Suppressor macrophage treated with lipopolysaccharide for 4 hours (primary cell): Measurements from ENCODE around the gene CBX3.
"Not testable (repeated sequence)": the region's sequence is repeated elsewhere in the genome, so short reads cannot be mapped to it uniquely, and the experiment has no call there.

Source experiments
- DNase-seq: peaks from one replicate; pipeline ENCODE4 v3.0.0-alpha.2; 2020

CBX3 gene

GRCh38 chr7:26201247-26202018 lies at the start of gene CBX3:
Gene CBX3, plus strand, starts transcription at chr7:26201745. Its CDS starts 1,254 bp downstream, at chr7:26202999.
- peak; percentile 91 for DNase-seq

DNA sequence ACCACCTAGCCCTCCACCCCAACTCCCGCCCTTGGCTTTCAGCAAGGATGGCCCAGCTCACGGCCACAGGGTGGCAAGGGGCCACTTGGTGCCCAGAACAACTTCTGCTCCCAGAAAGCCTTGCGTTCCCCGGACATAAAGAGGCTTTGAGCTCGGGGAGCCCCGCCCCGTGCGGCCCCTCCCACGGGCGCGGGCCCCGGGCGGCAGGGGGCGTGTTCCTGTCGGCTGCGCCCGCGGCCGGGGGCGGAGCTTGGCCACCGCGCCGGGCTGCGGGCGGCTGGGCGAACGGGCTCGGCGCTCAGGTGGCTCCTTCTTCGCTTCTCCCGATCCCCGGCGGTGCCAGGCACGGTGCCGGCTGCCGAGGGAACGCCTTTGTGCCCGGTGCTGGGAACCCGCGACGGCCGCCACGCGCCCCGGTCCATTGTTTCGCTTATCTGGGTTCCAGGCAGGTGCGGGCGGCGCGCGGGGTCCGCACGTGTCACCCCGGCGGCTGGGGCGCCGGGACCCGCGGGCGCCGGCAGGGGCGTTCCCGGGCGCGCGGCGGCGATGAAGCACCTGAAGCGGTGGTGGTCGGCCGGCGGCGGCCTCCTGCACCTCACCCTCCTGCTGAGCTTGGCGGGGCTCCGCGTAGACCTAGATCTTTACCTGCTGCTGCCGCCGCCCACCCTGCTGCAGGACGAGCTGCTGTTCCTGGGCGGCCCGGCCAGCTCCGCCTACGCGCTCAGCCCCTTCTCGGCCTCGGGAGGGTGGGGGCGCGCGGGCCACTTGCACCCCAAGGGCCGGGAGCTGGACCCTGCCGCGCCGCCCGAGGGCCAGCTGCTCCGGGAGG lies 49.4 kb upstream of the CBX3 start, which contains the start of gene NFE2L3:
TSS of gene NFE2L3 (plus strand) at position 246 of the 829 bp plus-strand sequence. CDS start at position 547, 301 bp downstream.
- DNase-seq, result peak; percentile 92

DNA sequence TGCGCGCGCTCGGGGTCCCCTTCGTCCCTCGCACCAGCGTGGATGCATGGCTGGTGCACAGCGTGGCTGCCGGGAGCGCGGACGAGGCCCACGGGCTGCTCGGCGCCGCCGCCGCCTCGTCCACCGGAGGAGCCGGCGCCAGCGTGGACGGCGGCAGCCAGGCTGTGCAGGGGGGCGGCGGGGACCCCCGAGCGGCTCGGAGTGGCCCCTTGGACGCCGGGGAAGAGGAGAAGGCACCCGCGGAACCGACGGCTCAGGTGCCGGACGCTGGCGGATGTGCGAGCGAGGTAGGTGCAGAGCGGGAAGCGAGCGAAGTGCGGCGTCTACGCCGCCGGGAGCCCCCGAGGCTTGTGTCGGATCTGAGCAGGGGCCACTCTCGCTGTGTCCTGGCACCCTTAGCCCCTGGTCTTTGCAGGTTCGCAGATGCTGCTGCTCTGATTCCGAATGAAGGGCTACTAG lies 48.7 kb upstream of the CBX3 start:
- not testable (repeated sequence) for DNase-seq

- DNase-seq, result no peak
Observed at GRCh38 chr7:26153241-26153822, 48.2 kb upstream of the CBX3 start.

DNA sequence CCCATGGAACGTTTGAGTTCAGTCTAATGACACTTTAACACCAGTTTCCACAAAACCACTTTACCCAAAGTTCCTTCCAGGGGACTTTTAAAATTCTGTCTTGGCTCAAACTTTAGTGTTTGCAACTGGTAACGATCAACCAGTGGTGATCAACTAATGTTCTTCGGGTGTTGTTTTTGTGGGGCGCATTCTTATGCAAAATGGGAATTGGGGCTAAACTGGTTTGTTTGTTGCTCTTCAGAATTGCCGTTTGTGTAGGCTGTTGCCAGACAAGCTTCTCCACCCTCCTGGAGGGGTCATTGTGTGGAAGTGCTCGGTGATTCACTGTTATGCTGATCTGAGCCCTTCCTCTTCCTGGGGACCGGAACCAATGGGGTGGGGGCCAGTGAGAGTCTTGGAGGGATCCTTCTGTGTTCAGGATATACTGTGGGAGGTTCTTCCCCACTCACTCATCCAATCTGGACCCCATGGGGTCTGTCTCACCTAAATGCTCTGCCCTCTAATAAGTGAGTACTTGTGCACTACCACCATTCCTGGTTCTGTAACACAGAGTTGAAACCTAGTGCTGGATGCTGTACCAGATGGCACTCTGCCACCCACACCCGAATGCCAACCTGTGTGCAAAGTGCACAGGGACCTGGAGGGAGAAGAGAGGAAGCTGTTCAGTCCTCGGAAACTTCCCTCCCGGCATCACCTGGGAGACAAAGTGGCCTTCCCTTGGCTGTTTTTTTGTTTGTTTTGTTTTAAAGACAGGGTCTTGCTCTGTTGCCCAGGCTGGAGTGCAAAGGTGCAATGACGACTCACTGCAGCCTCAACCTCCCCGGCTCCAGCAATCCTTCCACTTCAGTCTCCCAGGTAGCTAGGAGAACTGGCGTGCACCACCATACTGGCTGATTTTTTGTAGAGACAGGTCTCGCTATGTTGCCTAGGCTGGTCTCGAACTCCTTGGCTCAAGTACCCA lies 47.4 kb upstream of the CBX3 start:
- peak; percentile 75 for DNase-seq

- peak; percentile 66 for DNase-seq
Observed at GRCh38 chr7:26155531-26156375, 45.8 kb upstream of the CBX3 start.

DNA sequence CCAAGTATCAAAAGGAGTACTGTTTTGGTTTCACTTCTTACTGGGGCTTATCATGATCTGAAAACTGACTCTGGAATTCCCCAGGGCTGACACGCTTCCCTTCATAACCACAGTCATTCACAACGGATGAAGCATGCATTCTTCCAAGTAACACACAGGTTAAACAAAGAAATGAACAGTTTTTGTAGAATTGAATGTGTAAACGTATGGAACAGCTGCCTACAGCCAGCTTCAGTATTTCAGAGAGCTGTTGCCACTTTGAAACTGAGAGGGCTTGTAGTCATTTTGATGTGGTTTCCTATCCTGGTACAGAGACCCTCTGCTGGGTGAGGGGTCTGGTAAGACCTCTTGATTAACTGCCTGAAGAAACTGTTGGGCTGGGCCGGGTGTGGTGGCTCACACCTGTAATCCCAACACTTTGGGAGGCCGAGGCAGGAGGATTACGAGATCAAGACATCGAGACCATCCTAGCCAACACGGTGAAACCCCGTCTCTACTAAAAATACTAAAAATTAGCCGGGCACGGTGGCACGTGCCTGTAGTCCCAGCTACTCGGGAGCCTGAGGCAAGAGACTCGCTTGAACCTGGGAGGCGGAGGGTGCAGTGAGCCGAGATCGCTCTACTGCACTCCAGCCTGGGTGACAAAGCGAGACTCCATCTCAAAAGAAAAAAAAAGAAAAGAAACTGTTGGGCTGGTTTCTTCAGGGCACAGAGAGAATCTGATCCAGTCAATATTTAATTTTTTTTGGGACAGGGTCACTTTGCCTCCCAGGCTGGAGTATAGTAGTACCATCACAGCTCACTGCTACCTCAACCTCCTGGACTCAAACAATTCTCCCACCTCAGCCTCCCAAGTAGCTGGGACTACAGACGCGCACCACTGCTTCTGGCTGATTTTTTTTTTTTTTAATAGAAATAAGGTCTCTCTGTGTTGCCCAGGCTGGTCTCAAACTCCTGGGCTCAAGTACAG lies 44.8 kb upstream of the CBX3 start:
- peak; percentile 91 for DNase-seq

GRCh38 chr7:26157520-26158105 lies 43.9 kb upstream of the CBX3 start:
- DNase-seq, result no peak

- no peak for DNase-seq
Observed at GRCh38 chr7:26159243-26159642, 42.3 kb upstream of the CBX3 start.

DNA sequence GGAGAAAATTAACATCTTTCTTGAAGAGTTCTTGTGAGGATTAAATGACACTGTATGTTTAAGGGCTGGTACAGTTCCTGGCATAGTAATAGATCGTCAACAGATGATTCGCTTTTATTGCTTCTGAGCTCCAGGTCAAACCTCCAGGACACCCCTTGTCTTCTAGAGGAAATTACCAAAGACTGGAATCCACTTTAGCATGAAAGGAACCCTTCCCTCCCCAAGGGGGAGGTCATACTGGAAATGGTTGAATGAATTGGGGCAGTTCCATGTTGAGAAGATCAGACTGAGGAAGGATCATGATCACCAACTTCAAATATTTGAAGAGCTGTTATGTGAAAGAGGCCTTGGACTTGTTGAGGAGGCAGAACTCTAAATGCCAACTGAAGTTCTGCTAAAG lies 40.6 kb upstream of the CBX3 start:
- no peak for DNase-seq

GRCh38 chr7:26162431-26162830 lies 39.1 kb upstream of the CBX3 start:
- DNase-seq, result no peak

DNA sequence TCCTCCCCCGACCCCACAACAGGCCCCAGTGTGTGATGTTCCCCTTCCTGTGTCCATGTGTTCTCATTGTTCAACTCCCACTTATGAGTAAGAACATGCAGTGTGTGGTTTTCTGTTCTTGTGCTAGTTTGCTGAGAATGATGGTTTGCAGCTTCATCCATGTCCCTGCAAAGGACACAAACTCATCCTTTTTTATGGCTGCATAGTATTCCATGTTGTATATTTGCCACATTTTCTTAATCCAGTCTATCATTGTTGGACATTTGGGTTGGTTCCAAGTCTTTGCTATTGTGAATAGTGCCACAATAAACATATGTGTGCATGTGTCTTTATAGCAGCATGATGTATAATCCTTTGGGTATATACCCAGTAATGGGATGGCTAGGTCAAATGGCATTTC lies 37.7 kb upstream of the CBX3 start:
- not testable (repeated sequence) for DNase-seq

DNA sequence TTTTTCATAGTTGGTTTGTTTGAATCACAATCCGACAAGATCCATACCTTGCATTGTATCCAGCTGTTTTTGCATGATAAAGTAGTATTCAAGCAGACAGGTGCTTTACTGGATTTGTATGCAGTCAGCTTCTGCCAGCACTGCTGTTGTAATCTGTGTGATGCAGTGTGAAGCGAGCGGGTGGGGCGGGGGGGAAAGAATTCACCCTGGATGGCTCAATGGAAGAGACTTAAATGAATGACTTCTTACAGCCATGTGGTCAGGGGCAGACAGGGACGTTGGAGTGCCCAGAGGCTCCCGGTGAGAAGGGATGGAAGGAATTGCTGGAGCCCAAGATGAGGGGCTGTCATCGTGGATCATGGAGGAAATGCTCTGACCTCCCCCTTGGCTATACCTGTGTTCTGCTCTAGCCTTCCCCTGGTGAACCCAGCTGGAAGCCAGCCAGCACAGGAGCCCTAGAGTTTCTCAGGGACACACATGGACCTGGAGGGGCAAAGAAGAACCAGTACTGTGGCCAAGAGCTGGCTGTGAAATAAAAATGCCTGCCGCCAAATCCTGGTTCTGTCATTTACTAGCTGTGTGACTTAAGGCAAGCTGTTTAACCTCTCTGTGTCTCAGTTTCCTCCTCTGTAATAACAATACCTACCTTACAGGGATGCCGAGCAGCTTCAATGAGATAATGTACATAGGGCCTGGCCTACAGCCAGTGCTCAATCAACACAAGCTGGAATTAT lies 35.4 kb upstream of the CBX3 start:
- DNase-seq, result no peak

DNA sequence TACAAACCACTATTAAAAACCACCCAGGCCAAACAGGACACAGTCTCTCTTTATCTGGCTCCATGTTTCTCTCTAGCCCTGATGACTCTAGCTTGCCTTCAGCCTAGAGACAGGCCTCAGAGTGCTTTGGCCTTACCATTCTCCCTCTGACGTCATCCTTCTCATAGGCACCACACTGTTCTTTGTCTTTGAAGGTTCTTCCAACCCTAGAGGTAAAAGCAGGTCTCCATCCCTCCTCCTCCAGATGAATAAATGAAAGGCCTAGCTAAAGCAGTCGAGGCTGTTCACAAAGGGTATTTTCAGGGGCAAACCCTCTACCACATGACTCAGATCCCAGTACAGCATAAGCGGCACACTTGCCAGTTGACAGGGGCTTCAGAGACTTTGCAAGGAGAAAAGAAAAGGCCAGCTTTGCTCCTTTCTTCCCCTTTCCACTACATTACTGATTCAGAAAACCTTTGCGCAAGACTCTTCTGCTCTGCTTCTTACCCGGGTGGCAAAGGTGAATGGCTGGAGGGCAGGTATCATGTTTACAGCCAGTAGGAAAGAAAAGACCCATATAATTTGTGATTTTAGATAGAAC lies 34.8 kb upstream of the CBX3 start:
- peak; percentile 46 for DNase-seq

DNA sequence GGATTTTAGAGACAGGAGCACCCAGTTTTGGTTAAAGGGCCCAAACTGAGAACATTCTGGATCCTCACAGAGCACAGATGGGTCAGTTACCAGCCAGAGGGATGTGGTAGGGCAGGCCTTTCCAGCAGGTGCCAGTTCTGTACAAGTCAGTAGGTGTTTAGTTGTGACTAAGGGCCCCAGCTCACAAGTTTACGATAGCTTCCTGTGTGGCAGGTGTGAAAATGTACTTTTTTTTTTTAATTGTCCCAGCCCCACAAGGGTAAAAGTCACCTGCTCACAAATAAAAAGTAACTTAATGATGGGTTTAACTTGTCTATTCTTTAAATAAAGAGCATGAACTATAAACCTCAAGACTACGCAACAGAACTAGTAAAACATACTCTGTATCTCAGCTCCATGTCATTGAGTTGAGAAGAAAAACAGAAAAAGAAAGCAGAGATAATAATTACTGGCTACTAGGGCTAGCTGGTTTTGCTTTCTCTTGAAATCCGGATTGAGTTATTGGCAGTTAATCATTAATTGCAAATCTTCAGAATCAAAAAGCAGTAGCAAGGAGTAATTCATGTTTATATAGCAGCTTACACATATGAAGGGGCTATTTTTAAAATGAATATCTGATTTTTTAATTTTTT lies 34.1 kb upstream of the CBX3 start:
- DNase-seq, result no peak

- no peak for DNase-seq
Observed at GRCh38 chr7:26168458-26169023, 33.0 kb upstream of the CBX3 start.

DNA sequence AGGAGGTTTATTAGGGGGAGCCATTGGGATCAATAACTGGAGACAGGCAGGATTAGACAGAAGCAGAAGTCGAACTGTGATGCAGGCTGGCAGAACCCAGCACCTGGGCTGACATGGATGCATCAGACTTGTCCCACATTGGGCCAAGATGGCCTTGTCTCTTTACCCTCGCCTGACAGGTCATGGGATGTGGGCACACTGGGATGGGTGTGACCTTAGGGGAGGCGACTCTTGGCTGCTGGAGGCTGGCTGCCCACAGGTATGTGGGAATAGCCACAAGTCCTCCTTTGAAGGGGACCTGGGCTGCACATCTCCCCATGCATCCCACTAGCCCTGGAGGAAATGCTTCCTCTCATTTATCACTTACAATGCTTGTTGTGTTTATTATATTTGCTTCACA lies 32.3 kb upstream of the CBX3 start:
- no peak for DNase-seq

DNA sequence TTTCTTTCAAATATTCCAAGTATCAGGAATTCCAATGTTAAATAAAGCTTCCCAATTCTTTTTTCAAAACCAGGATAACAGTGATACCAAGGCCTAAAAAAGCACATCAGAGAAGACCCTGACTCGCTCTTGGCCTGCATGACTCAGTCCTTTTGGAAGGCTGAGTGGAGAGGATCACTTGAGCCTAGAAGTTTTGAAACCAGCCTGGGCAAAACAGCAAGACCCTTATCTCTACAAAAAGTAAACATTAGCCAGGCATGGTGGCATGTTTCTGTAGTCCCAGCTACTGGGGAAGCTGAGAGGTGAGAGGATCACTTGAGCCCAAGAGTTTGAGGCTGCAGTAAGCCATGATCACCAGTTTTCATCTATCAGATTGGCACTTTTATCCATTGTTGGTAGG lies 30.9 kb upstream of the CBX3 start:
- no peak for DNase-seq
